GM13977 (cell line): ENCODE results near the gene KIAA1755.

Source experiments
- DNase-seq: peaks from one replicate; pipeline ENCODE4 v3.0.0; 2012; ENCODE audit warnings: low spot score
- CTCF ChIP-seq: IDR thresholded peaks from 2 replicates; pipeline ENCODE4 v1.5.1; 2012; ENCODE audit warnings: mild to moderate bottlenecking, control low read depth; ENCODE audit not compliant: insufficient read depth; ENCODE audit errors: extremely low read depth, missing control alignments
- in situ Hi-C: fragments of 300-500 bp; cut with MboI; formaldehyde crosslinking; loops from one replicate; pipeline ENCODE4 v1.12.0; 2022; ENCODE audit warnings: low sequenced_read_pairs, low pct_unique_long_range_greater_than_20kb, mixed read lengths, inconsistent platforms; ENCODE audit not compliant: unreplicated experiment

KIAA1755 gene

GRCh38 chr20:38267901-38268514 is 7.5 kb upstream of the KIAA1755 start:
- no peak for DNase-seq
- in situ Hi-C loops: no loop called here
- no peak for TF ChIP-seq CTCF

GRCh38 chr20:38267296-38267695 is 6.8 kb upstream of the KIAA1755 start:
- no peak for DNase-seq
- TF ChIP-seq CTCF: no peak
- in situ Hi-C loops: no loop called here

GRCh38 chr20:38266426-38266825 is 5.9 kb upstream of the KIAA1755 start:
- in situ Hi-C loops: no loop called here
- TF ChIP-seq CTCF: no peak
- no peak for DNase-seq

GRCh38 chr20:38262931-38263330 is 2.4 kb upstream of the KIAA1755 start:
- in situ Hi-C loops: no loop called here

GRCh38 chr20:38261054-38261390 is 487 bp upstream of the KIAA1755 start:
- no peak for TF ChIP-seq CTCF
- no peak for DNase-seq
- in situ Hi-C loops: no loop called here

More at GRCh38 chr20:38262931-38263330, 2.4 kb upstream of the KIAA1755 start:
- no peak for TF ChIP-seq CTCF
- no peak for DNase-seq

GRCh38 chr20:38260025-38260377 is 534 bp downstream of the KIAA1755 start:
- TF ChIP-seq CTCF: no peak
- in situ Hi-C loops: no loop called here
- DNase-seq: no peak
